Mononuclear cell (primary cell): ENCODE data around the gene FGF18. TPM values are rescaled to one million over a fixed set of nuclear protein-coding genes. Genes with fewer than 3 reads are reported as not detected.

Experiments used
- H3K27me3 ChIP-seq: 2 replicates; pipeline ENCODE4 v1.6.0; 2011; ENCODE audit warnings: low read length, control low read depth; ENCODE audit not compliant: insufficient read depth
- H3K4me1 ChIP-seq: 2 replicates; pipeline ENCODE4 v1.5.1; 2011; ENCODE audit warnings: mild to moderate bottlenecking, low read length, control low read depth; ENCODE audit not compliant: insufficient read depth
- H3K4me3 ChIP-seq: 2 replicates; pipeline ENCODE4 v1.5.1; 2011; ENCODE audit warnings: mild to moderate bottlenecking, low read length, moderate library complexity
- H3K9me3 ChIP-seq: 2 replicates; pipeline ENCODE4 v1.5.1; 2011; ENCODE audit warnings: low read depth, mild to moderate bottlenecking, control low read depth, low read length
- total RNA-seq: library from RNA; depleted of rRNA; stranded (reverse); fragments of >200 nt; gene quantifications from one replicate; pipeline ENCODE4 v1.2.3, GENCODE V29; 2012

Gene FGF18
- total RNA-seq, 1 donor: 0.10 TPM

DNA sequence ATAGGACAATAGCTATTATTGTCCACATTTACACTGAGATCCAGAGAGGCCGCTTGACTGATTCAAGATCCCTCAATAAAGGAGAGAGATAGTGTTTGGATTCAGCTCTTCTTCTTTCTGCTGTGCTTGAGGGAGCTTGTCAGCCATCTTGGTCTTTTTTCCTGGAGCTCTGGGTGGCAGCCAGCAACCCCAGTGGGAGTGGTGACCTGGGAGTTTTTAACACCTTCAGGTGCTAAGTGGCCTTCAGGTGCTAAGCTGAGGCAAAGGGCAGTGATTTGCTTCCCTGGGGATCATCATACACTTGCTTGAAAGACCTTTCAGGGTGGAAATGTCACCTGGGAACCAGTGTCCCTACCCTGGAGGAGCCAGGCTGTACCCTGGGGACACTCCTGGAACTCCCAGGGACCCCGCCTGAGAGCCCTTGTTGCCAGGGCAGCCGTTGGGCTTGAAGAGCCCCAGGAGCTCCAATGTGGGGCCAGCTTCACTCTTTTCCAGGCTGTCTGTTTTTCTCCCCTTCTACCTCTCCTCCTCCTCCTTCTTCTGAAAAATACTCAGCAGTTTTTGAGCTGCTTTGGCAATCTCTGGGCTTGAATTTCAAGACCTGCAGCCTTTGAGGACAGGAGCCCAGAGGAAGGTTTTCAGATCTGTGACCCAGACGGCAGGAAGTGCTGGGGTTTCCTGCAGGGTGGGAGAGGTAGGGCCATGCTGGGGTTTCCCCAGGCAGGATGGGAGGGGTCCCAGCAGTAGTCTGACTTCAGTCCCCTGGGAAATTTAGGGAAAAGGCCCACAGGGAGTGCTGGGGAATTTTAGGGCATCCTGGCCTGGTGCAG, 59.7 kb downstream of the FGF18 start:
- Histone ChIP-seq H3K27me3 (no peaks in the 10 kb centered on the region), H3K9me3 (no peaks in the 10 kb centered on the region), H3K4me1 (peaks cover 5% of the 10 kb centered on the region), H3K4me3 (no peak overlapping the region)

- Histone ChIP-seq H3K4me3 (no peak overlapping the region), H3K9me3 (no peaks in the 10 kb centered on the region), H3K27me3 (no peaks in the 10 kb centered on the region), H3K4me1 (peaks cover 5% of the 10 kb centered on the region)
Observed at GRCh38 chr5:171479776-171480125, 60.3 kb downstream of the FGF18 start.

DNA sequence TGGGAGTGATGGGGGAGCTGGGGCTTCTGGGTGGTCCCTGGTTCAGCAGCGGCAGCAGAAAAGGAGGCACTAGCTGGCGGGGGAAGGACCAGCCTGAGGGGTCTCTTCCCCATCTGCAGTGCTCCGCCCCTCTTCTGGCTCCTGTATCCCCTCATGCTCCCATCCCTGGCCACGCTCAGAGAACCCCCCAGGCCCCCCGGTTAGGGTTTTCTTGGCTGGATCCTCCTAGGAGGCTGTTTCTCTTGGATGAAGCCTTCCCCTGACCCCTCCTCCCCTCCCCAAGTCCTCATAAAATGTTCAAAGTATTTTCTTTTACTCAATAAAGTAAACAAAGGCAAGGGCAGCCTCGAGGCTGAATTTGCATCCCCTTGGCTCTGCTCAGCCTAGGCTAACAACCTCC, 60.8 kb downstream of the FGF18 start:
- Histone ChIP-seq H3K4me3 (no peak overlapping the region), H3K9me3 (no peaks in the 10 kb centered on the region), H3K27me3 (no peaks in the 10 kb centered on the region), H3K4me1 (peaks cover 5% of the 10 kb centered on the region)

GRCh38 chr5:171481571-171482433, 62.4 kb downstream of the FGF18 start:
- no peaks in the 10 kb centered on the region for H3K9me3 ChIP-seq
- no peaks in the 10 kb centered on the region for H3K27me3 ChIP-seq
- H3K4me3 ChIP-seq: no peak overlapping the region
- peaks cover 5% of the 10 kb centered on the region for H3K4me1 ChIP-seq

DNA sequence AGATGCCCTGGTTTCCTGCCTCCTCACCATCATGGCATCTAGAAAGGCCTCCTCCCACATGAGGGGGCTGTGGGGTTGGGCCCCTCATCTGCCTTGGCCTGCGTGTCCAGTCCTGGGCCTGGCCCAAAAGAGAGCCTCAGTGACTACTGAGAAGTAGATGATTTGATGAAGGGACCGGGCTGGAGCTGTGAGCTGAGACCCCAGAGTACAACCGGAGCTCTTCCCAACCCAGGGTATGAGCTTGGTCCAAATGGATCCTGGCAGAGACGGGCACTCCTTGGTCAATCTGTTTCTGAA, 62.9 kb downstream of the FGF18 start:
- H3K4me1 ChIP-seq: peaks cover 5% of the 10 kb centered on the region
- no peaks in the 10 kb centered on the region for H3K27me3 ChIP-seq
- H3K4me3 ChIP-seq: no peak overlapping the region
- no peaks in the 10 kb centered on the region for H3K9me3 ChIP-seq

DNA sequence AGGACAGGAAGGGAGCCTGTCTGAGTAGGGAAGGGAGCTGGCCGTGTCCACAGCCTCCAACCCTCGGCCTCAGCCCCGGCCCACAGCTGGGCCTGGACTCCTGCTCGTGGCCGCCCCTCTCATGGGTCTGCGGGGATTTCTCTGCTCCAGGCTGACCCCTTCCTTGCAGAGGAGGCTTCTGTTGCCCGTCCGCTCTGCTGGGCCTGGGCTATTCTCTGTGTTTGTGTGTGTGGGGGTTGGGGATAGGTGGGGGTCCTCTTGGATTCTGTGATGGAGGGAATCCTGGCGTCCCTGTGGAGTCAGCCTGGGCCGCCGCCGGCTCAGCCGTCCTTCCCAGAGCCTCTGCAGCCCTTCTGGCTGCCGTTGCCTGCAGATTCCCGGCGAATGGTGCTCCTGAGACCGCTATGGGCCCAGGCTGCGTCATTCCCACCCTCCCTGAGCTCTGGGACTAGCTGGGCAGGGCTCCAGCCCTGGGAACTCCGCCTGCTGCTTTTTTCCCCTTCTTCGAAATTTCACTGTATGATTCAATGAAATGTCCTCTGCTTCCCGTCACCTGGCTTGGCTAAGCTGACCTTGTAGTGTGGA, 64.2 kb downstream of the FGF18 start:
- no peak overlapping the region for H3K4me3 ChIP-seq
- H3K27me3 ChIP-seq: no peaks in the 10 kb centered on the region
- no peaks in the 10 kb centered on the region for H3K9me3 ChIP-seq
- peaks cover 5% of the 10 kb centered on the region for H3K4me1 ChIP-seq

DNA sequence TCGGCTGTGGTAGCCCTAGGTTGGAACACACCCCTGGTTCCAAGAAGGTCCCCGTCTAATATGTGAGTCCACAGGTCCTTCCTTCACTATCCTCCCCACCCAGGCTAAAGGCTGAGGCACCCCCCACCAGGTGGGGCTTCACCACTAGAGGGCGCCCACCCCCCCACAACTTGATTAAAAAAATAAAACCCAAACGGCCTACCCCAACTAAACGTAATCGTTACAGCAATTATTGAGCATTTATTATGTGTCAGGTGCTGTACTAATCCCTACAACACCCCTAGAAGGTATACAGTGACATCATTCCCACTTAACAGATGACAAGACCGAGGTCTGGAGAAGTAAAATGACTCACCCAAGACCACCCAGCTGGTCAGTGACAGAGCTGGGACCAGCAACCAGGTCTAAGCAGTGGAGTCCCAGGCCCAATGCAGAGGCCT, 65.0 kb downstream of the FGF18 start:
- H3K4me1 ChIP-seq: no peaks in the 10 kb centered on the region
- H3K9me3 ChIP-seq: no peaks in the 10 kb centered on the region
- no peak overlapping the region for H3K4me3 ChIP-seq
- no peaks in the 10 kb centered on the region for H3K27me3 ChIP-seq

- Histone ChIP-seq H3K27me3 (no peaks in the 10 kb centered on the region), H3K9me3 (no peaks in the 10 kb centered on the region), H3K4me1 (no peaks in the 10 kb centered on the region), H3K4me3 (no peak overlapping the region)
Observed at GRCh38 chr5:171485668-171486067, 66.2 kb downstream of the FGF18 start.

- H3K4me1 ChIP-seq: no peaks in the 10 kb centered on the region
- no peaks in the 10 kb centered on the region for H3K27me3 ChIP-seq
- no peaks in the 10 kb centered on the region for H3K9me3 ChIP-seq
- no peak overlapping the region for H3K4me3 ChIP-seq
Observed at GRCh38 chr5:171486613-171487012, 67.2 kb downstream of the FGF18 start.

DNA sequence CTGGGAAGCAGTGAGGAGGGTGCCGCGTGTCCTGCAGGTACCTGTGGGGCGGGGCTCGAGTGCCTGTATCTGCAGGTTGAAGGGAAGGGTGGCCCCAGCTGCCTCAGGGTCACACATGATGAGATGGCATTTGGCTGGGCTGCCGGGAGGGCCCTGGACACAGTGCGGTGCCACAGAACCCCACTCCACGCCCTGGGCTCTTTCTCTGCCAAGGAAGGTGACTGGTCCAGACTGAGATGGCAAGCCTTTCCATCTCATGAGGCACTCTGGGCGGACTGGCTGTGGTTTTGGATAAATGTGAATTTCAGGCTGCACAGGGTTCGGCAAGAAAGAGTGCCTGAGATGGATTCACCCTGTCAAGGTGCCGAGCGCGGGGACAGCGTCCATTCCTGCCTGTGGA, 69.4 kb downstream of the FGF18 start:
- H3K9me3 ChIP-seq: no peaks in the 10 kb centered on the region
- H3K4me3 ChIP-seq: no peak overlapping the region
- H3K4me1 ChIP-seq: no peaks in the 10 kb centered on the region
- H3K27me3 ChIP-seq: no peaks in the 10 kb centered on the region

DNA sequence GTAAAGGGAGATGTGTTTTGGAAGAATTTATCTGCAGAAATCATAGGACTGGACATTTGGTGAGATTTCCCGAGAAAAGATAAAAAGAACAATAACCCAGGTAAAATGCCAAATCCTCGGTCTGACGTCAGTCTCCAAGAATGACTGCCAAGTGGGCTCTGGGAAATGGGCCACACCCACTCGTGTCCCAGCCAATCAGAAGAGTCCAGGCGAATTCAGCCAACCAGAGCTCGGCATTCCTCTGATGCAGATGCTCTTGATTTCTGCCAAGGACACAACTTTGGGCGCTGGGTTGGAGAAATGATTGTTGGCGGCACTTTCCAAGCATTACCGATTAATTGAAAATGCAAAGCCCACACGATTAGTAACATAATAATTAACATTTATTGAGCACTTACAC, 73.3 kb downstream of the FGF18 start:
- Histone ChIP-seq H3K4me3 (no peak overlapping the region), H3K4me1 (no peaks in the 10 kb centered on the region), H3K27me3 (no peaks in the 10 kb centered on the region), H3K9me3 (no peaks in the 10 kb centered on the region)

DNA sequence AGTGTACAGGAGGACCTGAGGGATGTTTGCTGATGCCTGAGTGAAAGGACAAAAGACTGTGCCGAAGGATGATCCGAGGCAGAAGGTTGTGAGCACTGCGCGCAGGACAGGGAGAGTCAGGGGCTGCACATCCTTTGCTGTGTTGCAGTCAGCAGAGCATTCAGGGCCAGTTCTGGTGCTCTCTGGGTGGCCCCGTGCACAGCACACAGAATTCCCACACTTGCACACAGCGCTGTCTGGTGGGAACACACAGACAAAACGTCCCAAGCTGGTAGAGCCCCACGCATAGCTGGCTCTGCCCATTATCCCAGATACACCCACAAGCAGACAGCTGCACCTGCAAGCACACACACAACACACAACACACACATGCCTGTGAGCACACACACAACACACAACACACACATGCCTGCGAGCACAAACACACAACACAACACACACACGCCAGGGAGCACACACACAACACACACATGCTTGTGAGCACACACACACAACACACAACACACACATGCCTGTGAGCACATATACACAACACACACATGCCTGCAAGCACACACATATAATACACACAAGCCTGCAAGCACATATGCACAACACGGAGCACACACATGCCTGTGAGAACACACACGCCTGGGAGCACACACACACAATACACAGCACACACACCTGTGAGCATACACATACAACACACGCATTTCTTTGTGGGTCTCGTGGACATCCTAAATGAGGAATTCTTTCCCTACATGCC, 74.4 kb downstream of the FGF18 start:
- H3K9me3 ChIP-seq: no peaks in the 10 kb centered on the region
- no peak overlapping the region for H3K4me3 ChIP-seq
- H3K4me1 ChIP-seq: no peaks in the 10 kb centered on the region
- no peaks in the 10 kb centered on the region for H3K27me3 ChIP-seq

GRCh38 chr5:171494452-171495121, 75.1 kb downstream of the FGF18 start:
- no peaks in the 10 kb centered on the region for H3K27me3 ChIP-seq
- no peak overlapping the region for H3K4me3 ChIP-seq
- no peaks in the 10 kb centered on the region for H3K9me3 ChIP-seq
- no peaks in the 10 kb centered on the region for H3K4me1 ChIP-seq

GRCh38 chr5:171495122-171495700, 75.8 kb downstream of the FGF18 start:
- Histone ChIP-seq H3K4me3 (no peak overlapping the region), H3K9me3 (no peaks in the 10 kb centered on the region), H3K27me3 (no peaks in the 10 kb centered on the region), H3K4me1 (no peaks in the 10 kb centered on the region)
